K562 (cell line): Measurements from ENCODE around the gene ZCCHC24. TPM values are rescaled to one million over a fixed set of nuclear protein-coding genes. Genes with fewer than 3 reads are reported as not detected.

Experiments
- CREBBP ChIP-seq: IDR thresholded peaks from one replicate; pipeline ENCODE4 v1.6.1; 2012; ENCODE audit warnings: low read depth, mild to moderate bottlenecking, control low read depth, inconsistent platforms, low read length
- HMGN3 ChIP-seq: IDR thresholded peaks from 2 replicates; pipeline ENCODE4 v1.6.1; 2011; ENCODE audit warnings: borderline replicate concordance, low read depth, mild to moderate bottlenecking, mixed read lengths, low read length; ENCODE audit not compliant: insufficient read length; ENCODE audit errors: extremely low read depth
- KDM4B ChIP-seq, 2 experiments: fragments of 450-650 bp in 1 of 2; sonication (generic) in 1 of 2; IDR thresholded peaks; 2 replicates each; pipeline ENCODE4 v1.6.1; 2016 to 2017; ENCODE audit warnings: borderline replicate concordance in 2 of 2, antibody characterized with exemption in 1 of 2, low read depth in 1 of 2, mild to moderate bottlenecking in 1 of 2
- NFRKB ChIP-seq: fragments of 450-650 bp; IDR thresholded peaks from 2 replicates; pipeline ENCODE4 v1.6.1; 2016; ENCODE audit warnings: low read depth
- RUNX1 ChIP-seq: sonication (generic); IDR thresholded peaks from 2 replicates; pipeline ENCODE4 v1.6.1; 2016; ENCODE audit warnings: antibody characterized with exemption, low read depth
- SIN3A ChIP-seq, 2 experiments: fragments of 150-350 bp in 1 of 2; IDR thresholded peaks; 2 replicates each; pipeline ENCODE4 v1.6.1; 2011 to 2016; ENCODE audit warnings: borderline replicate concordance in 2 of 2, low read depth in 2 of 2, low read length in 2 of 2, mild to moderate bottlenecking in 2 of 2, moderate library complexity in 2 of 2; ENCODE audit not compliant: control insufficient read depth in 1 of 2
- SMAD4 ChIP-seq: fragments of 250-450 bp; sonication (Bioruptor Pico); conservative IDR thresholded peaks from 2 replicates; pipeline ENCODE4 v1.8.0; 2021; ENCODE audit warnings: inconsistent platforms, mild to moderate bottlenecking, moderate library complexity
- STAG1 ChIP-seq: sonication (generic); formaldehyde crosslinking; IDR thresholded peaks from 2 replicates; pipeline ENCODE4 v1.5.0; 2020; ENCODE audit warnings: missing genetic modification reagents, borderline replicate concordance
- ZBTB17 ChIP-seq: fragments of 450-650 bp; formaldehyde crosslinking; IDR thresholded peaks from 2 replicates; pipeline ENCODE4 v1.4.0; 2020; ENCODE audit warnings: mild to moderate bottlenecking
- ZNF12 ChIP-seq: sonication (generic); formaldehyde crosslinking; IDR thresholded peaks from 2 replicates; pipeline ENCODE4 v1.4.0; 2020; ENCODE audit warnings: mild to moderate bottlenecking, missing genetic modification reagents
- ZNF133 ChIP-seq: fragments of 250-450 bp; sonication (Bioruptor Pico); IDR thresholded peaks from 2 replicates; pipeline ENCODE4 v1.4.0; 2020; ENCODE audit warnings: mild to moderate bottlenecking
- polyA plus RNA-seq, 8 experiments: library from polyadenylated mRNA; depleted of rRNA in 4 of 8; stranded (reverse) in 5 of 8; unstranded in 3 of 8; fragments of >200 nt; fragmentation: Nextera tagmentation in 2 of 8; fragmentation: Illumina TruSeq in 1 of 8; extraction: Ambion mirVana in 2 of 8; extraction: Trizol in 1 of 8; gene quantifications; 2 replicates each; pipeline versions ENCODE4 v1.2.1 to v1.2.3, GENCODE V29; 2011 to 2014; ENCODE audit warnings: inconsistent platforms in 1 of 8, missing spikeins in 1 of 8
- total RNA-seq, 7 experiments: library from RNA; depleted of rRNA in 6 of 7; stranded (reverse); fragments of >200 nt in 6 of 7; fragmentation: Illumina TruSeq in 2 of 7; extraction: Trizol in 2 of 7; gene quantifications; 2 replicates each; pipeline versions ENCODE4 v1.2.1 to v1.2.3, GENCODE V29; 2011 to 2021; ENCODE audit warnings: low replicate concordance in 1 of 7
- TF ChIP-seq, protein P1 (sequence below): sonication (generic); IDR thresholded peaks from 2 replicates; pipeline ENCODE4 v1.6.1; 2016
- TF ChIP-seq, protein P2 (sequence below), 2 experiments: fragments of 450-650 bp; conservative IDR thresholded peaks; 2 replicates each; pipeline ENCODE4 v1.6.1; 2017; ENCODE audit warnings: mild to moderate bottlenecking in 2 of 2, moderate library complexity in 2 of 2

Gene ZCCHC24
- total and polyA plus RNA-seq, 9 of the 15 experiments (the other 6 are each of a cell fraction or from before 2014, with no cell fraction given) = 0.84 to 11.0 (median 4.6) TPM

DNA sequence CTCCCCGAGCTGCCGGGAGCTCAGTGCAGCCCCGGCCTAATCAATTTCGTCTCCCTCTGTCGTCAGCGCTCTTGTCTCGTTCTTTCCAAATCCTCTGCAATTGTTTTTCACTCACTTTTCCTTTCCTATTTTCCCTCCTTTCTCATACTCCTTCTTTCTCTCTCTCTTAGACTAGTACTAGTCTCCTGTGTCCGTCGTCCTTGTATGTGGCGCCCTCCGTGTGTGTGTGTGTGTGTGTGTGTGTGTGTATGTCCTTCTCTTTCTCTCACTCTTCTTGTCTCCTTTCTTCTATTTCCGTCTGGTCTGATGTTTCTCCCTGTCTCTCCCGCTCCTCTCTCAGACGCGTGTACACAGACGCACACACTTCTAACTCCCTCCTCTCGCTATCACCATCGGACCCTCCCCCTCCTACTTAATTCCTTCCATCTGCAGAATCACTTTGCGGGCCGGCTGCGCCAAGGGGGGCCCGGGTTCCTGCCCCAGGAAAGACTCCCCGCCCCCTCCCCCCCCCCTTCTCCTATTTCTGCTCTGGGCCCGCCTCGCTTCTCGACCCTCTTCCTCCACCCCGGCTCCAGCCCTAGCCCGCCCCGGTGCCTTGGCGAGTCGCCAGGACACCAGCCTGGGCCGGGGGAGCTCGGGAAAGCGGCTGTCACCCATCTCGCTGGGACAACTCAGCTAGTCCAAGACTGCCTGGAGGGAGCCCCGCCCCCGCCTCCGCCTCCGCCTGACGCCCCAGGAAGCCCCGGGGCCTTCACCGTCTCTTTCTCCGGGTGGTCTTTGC is 743 bp upstream of the ZCCHC24 start (continued):
- TF ChIP-seq HMGN3 (peak; percentile 32), NFRKB (peak; percentile 94), SIN3A (IDR thresholded peaks at IDR 0.05; ENCODE audit: borderline replicate concordance in 2 of 2, control insufficient read depth in 1 of 2, low read depth in 2 of 2, low read length in 2 of 2) (0 out of 4 replicates have a peak, but pooled peaks of 1 of the 2 experiments have one; percentile 13), SMAD4 (CRISPR knock-in tag) (peak; percentile 57), ZNF133 (CRISPR knock-in tag) (no peak), STAG1 (CRISPR knock-in tag) (no peak), RUNX1 (no peak), ZNF12 (CRISPR knock-in tag) (peak; percentile 72; the same call in 1 of the 2 replicates), KDM4B (IDR thresholded peaks at IDR 0.05; ENCODE audit: borderline replicate concordance in 2 of 2, low read depth in 1 of 2) (peak in 1 of 2 experiments; percentile 52; a peak in 1 of 4 replicates), CREBBP (no peak), ZBTB17 (CRISPR knock-in tag) (0 out of 2 replicates have a peak, but pooled peaks have one; percentile 20)
- TF ChIP-seq, protein P1, sequence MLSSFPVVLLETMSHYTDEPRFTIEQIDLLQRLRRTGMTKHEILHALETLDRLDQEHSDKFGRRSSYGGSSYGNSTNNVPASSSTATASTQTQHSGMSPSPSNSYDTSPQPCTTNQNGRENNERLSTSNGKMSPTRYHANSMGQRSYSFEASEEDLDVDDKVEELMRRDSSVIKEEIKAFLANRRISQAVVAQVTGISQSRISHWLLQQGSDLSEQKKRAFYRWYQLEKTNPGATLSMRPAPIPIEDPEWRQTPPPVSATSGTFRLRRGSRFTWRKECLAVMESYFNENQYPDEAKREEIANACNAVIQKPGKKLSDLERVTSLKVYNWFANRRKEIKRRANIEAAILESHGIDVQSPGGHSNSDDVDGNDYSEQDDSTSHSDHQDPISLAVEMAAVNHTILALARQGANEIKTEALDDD = peak; percentile 67; the same call in 1 of the 2 replicates
- TF ChIP-seq, protein P2, sequence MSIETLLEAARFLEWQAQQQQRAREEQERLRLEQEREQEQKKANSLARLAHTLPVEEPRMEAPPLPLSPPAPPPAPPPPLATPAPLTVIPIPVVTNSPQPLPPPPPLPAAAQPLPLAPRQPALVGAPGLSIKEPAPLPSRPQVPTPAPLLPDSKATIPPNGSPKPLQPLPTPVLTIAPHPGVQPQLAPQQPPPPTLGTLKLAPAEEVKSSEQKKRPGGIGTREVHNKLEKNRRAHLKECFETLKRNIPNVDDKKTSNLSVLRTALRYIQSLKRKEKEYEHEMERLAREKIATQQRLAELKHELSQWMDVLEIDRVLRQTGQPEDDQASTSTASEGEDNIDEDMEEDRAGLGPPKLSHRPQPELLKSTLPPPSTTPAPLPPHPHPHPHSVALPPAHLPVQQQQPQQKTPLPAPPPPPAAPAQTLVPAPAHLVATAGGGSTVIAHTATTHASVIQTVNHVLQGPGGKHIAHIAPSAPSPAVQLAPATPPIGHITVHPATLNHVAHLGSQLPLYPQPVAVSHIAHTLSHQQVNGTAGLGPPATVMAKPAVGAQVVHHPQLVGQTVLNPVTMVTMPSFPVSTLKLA (conservative IDR thresholded peaks at IDR 0.05) = peak; percentile 78 to 82
